Astrocyte of the hippocampus (primary cell): ENCODE measurements around the gene DNM1.

ENCODE experiments used
- DNase-seq: peaks from one replicate; pipeline ENCODE4 v3.0.0; 2011; ENCODE audit warnings: low read depth, low spot score

Gene DNM1

GRCh38 chr9:128249908-128250838 lies 47.0 kb downstream of the DNM1 start:
- peak; percentile 88 for DNase-seq

- DNase-seq, result no peak
Measured at GRCh38 chr9:128250839-128251731, 47.9 kb downstream of the DNM1 start.

DNA sequence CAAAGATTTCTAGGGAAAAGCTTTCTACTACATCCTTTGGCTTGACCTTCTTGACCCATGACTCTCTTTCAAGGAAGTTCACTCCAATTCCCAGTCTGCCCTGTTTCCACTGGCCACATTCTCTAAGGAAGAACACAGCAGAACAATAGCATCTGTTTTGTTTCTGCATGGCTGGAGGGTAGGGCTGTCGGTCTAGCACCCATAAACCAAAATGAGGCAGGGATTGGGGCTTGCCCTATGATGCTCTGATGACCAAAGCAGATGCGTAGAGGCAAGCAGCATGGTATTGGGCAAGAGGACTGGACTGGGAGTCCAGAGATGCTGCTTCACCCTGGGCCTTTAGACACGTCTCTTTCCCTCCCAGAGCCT lies 48.5 kb downstream of the DNM1 start:
- no peak for DNase-seq

GRCh38 chr9:128252317-128253139 lies 49.3 kb downstream of the DNM1 start:
- DNase-seq, result no peak

GRCh38 chr9:128253140-128253990 lies 50.2 kb downstream of the DNM1 start:
- DNase-seq, result peak; percentile 51

- no peak for DNase-seq
Measured at GRCh38 chr9:128253991-128254346, 50.8 kb downstream of the DNM1 start.

- no peak for DNase-seq
Measured at GRCh38 chr9:128254362-128254761, 51.2 kb downstream of the DNM1 start.

DNA sequence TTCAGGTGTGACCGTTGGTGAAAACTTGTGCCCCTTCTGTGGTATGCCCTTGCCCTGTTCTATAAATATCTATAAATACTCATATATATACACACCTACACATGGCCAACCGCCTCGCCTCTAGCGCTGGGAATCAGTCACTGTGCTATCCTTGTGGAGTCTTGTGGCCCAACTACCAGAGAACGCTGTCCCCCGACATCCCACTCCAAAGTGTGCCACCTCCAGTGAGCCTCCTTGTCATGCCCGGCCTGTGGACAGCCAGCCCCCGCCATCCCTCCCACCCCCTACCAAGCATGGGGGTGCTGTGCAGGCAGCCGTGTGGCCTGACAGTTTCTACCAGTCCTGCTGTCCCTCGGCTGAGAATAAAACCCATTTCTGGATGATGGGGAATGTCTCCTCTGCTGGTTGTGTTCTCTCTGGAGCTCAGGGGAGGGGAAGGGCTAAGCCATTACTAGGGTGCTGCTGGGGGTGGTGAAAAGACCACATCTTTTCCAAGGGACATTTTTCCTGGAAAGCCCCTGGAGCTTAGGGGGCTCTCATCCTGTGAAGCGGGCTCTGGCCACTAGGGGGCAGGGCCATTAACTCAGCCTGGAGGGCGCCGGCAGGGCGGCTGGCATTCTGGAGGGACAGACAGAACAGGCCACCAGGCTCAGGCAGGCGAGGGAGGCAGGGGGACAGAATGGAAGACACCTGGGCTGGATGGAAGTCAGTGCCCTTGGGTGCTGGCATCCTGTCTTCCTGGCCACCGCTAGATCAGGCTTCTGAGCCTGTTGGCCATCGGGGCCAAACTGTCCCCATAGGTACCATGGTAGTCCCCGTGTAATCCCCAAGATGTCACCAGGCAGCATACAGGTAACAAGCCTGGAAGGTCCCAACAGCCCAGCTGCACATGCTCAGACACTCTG lies 51.9 kb downstream of the DNM1 start:
- DNase-seq, result peak; percentile 79

DNA sequence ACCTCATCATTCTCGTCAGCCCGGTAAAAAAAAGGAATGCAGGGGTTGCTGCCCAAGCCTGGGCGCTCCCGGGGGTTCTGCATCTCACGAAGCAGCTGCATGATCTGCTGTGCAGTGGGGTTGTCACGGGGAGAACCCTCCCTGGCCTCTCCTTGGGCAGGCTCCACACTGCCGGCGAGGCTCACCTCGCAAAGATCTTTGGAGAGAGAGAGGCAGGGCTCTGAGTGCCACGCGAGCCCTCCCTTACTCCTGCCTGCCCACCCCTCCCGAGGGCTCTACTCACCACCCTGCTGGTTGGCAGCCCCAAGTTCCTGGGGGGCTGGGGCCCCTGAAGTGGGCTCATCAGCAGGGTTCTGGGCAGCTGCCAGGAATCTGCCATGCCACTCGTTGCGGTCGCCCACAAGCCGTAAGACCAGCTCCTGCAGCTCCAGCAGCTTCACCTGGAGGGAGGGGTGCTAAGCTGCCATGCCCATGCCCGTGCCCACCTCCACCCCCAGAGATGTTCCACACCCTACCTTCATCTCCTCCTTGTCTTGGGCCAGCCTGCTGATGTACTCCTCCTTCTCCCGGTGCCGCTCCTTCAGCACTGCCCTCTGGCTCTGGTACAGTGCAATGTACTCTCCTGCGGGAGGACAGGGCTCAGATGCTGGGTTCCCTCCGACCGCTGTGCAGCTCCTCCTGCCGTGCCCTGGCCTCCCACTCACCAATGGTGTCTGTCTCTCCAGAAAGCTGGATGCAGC lies 54.1 kb downstream of the DNM1 start:
- DNase-seq, result no peak

GRCh38 chr9:128257907-128258306 lies 54.7 kb downstream of the DNM1 start:
- no peak for DNase-seq

- DNase-seq, result no peak
Measured at GRCh38 chr9:128258326-128258725, 55.1 kb downstream of the DNM1 start.

DNA sequence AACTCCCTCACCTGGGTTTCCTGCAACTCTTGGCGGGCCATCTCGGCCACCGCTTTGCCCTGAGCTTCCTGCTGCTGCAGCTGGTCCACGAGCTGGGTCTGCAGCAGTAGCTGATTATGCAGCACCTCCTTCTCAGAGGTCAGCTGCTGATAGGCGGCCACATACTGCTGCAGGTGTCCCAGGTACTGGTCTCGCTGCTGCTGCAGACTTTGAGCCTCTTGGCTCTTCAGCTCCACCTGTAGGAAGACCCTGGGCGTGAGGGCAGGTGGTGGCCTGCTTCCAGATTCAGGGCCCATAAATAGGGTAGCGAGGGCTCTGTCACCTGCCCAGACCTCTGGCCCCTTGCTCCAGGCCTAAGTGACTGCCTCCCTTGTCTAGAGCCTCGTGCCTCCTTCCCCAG lies 56.0 kb downstream of the DNM1 start:
- DNase-seq, result no peak

DNA sequence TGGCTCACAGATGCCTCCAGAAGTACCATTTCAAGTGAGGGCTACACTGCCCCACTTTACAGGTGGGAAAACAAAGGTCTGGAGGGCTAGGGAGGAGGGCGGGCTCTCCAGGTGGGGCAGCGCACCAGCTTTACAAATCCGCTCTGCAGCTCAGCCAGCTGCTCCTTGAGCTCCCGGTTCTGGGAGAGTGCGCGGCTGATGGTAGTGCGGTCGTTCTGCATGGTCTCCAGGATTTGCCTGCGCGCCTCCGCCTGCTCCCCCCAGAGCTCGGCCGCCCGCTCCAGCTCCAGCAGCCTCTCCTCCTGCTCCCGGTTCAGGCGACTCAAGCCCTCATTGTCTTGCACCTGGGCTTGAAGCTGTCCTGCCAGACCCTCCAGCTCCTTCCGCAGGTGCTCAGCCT lies 57.2 kb downstream of the DNM1 start:
- DNase-seq, result no peak

GRCh38 chr9:128262687-128263086 lies 59.5 kb downstream of the DNM1 start:
- no peak for DNase-seq

DNA sequence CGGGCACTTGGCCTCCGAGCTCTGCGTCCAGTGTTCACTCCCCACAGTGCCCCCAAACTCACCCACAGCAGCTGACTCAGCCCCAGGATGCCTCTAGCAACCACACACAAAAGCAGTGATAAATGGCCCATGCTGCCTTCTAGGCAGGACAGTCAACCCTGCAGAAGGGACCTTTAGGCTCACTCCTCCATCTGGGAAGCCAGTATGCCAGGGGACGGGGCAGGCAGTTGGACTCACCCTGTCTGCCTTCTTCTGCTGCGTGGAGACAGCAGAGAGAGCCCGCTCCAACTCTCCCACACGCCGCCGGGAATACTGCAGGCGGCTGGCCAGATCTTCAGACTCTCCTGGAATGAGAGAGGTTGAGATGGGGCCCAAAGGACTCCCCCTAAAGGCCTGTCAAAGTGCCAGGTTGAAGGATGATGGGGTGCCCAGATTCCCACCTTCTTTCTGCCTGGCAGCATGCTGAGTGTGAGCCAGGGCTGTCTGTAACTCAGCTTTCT lies 62.2 kb downstream of the DNM1 start:
- DNase-seq, result no peak

DNA sequence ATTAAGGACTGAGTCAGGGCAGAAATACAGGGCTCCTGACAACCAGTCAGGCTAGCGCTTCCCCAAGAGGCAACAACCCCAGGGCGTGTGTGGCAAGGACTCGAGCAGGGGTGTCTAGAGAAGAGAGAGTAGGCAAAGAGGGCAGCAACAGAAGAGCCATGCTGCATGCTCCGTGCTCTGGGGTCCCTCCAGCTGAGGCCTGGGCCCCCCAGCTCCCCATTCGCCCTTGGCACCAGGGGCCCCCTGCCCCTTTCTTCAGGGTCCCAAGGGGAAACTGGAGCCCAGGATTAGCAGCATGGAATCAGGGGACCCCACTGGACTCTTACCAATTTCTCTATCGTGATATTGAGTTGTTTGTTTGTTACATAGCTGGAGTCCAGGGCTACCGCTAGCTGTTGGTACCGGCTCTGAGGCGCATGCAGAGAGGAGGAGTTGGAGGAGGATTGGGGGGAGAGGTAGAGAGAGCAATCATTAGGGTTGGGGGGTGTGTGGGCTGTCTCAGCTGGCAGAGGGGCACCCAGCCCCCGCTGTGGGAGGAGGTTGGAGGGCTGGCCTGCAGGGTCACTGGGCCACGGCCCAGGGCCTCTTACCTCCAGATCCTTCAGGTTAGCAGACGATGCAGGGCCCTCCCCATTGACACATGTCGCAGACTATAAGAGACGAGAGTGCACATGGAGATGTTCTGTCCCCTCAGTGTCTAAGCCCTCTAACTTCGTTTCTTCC lies 63.9 kb downstream of the DNM1 start:
- DNase-seq, result no peak

DNA sequence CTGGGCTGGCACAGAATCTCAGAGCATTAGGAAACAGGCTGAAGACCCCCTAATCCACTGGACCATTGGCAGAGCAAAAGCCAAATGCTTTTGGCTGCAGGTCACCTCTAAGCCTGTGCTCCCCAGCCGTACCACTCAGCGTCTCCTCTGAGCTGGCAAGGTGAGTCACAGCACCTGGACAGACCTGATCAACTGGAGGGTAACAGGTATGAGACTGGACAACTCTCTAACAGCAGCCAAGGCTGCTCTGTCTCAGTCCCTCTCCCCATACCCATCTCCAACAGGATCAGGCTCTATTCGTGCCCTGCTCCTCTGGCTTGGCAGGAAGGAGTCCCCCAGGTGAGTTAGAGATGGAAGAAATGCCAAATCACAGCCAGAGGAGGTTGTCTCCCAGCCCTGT lies 67.9 kb downstream of the DNM1 start:
- no peak for DNase-seq

DNA sequence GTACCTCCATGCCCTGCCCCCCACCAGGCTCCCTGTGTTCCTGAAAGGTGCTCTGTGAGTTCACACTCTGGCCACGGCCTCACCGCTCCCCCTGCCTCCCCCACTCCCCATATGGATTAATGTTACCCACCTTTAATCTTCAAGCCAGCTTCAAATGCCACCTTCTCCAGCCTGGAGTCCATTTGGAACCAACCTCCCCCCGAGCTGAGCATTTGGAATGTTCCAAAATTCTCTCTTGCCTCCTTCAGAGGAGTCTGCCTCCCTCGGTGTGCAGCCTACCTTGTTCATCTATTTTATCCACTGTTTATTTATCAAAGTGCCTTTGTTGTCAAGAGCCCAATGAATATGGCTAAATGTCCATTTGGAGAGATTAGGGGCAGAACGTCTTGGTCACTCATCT lies 68.3 kb downstream of the DNM1 start:
- no peak for DNase-seq
